Forelimb muscle (tissue), 1 donor: ENCODE measurements around the gene FBXW8. TPM values are rescaled to one million over a fixed set of nuclear protein-coding genes. Genes with fewer than 3 reads are reported as not detected.

Experiments used
- DNase-seq: peaks from one replicate; pipeline ENCODE4 v3.0.0-alpha.2; 2013; ENCODE audit warnings: low read depth
- polyA plus RNA-seq: library from polyadenylated mRNA; unstranded; fragments of 120-200 nt; gene quantifications from one replicate; pipeline ENCODE4 v1.2.1, GENCODE V29; 2013; ENCODE audit not compliant: insufficient read length

Gene FBXW8
- polyA plus RNA-seq, 1 donor = 13.3 TPM

DNA sequence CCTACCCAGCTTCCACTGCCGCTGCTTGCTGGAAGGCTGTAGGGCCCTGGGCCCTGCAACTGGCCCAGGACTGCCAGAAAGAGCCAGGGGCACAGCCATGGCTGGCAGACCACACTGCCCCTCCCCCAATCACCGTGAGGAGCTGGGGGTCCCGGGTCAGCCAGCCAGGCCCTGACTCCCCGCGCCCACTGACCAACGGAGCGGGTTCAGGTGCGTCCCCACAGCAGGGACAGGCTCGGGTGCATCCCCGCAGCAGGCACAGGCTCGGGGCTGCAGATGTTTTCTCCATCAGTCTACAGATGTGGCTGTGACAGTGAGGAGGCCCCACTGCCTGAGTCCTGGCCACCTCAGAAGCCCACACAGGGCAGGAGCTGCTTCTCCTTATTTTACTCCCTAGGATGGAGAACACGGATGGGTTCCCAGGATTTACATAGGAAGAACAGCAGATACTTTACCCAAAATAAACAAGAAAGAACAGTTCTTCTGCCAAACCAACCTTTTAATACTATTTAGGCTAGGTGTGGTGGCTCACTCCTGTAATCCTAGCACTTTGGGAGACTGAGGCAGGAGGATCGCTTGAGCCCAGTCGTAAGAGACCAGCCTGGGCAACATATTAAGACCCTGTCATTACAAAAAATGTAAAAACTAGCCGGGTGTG is 127.4 kb downstream of the FBXW8 start:
- no peak for DNase-seq

DNA sequence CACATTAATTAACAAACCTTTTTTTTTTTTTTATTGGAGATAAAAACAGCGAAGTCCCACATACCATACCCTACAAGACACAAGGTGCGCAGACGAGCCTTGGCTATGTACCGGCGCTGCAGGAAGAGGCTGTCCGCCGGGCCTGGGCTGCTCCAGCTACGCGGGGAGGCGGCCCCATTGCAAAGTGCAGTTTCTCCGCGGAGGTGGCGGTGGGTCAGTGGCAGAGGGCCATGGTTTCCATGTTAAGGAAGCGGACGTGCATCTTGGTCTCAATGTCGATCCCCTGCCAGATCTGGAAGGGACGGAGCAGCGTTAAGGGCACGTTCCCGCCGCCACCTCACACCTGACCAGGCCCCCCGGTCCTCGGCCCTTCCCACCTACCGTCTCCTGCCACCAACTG is 128.2 kb downstream of the FBXW8 start:
- no peak for DNase-seq

DNA sequence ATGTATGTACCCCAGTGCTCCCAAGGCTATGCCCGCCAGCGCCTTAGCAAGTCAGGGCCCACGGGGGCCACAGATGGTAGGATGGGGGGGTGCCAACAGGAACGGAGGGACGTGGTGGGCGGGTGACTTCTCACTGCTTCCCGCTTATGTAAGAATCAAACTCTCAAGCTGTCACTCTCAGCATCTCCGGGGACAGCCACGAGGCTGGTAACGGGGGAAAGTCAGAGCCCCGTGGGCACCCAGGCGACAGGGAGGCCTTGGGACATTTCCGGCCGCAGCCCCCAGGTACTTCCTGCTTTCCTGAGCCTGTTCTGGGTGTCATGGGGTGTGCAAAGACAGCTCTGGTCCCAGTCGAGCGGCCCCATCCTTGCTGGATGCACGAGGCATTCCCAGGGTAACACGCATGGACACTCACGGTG is 129.2 kb downstream of the FBXW8 start:
- no peak for DNase-seq

DNA sequence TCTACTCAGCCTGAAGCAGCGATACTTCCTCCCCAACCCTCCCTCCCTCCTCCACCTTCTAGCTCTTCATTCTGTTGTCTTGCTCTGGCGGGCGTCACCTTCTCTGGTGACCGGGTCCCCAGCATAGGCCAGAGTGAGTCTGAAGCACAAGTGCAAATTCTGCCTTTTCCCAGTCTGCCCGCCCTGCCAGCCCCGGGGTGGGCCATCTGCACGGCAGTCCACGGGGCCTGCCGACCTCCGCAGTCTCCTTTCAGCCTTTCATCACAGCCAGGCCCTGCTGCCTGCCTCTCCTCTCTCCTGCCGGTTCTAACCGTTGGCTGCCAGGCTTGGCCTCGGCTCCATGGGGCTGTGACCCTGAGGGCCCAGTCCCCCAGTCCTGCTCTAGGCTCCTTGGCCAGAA is 129.7 kb downstream of the FBXW8 start:
- DNase-seq = no peak

DNA sequence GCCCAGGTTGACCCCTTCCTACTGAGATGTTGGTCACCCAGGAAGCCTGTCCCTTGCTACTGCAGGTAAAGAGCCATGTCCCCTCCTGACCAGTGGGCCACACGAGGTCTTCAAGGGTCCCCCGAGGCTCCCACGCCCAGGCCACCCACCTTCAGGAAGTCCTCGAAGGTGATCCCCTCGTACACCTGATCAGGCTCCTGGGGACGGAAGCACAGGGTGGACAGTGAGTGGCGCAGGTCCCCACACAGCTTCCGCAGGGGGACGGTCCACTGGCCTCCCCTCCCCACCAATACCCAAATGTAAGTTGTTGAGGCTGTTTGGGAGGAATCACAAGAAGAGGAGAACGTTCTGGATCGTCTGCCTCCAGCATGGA is 131.0 kb downstream of the FBXW8 start:
- DNase-seq = no peak

DNA sequence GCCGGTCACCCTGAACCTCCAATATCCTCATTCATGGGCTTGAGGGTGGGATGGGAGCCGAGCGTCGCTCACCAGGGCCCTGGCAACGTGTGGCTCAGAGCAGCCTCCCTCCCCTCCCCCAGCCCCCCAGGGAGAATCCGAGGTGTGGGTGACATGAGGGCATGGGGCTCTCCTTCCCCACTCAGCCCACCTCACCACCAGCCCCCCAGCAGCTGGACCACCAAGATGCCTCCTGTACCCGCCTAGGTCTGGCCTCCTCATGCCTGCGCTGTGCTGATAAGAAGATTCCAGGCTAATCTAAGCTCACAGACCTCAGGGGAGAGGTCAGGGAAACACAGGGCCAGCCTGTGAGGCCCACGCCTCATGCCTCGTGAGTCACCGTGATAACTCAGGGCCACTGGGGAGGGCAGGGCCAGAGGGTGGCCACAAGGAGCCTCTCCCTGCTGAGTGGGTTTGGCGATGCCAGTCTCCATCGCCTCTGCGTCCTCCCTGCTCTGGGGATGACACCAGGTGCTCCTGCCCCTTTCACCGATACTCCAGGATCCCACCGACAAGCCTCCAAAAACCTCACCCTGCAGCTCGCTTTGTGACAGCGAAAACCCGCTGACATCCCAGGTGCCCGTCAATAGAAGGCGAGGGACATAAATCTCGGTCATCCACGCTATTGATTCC is 131.6 kb downstream of the FBXW8 start:
- DNase-seq = no peak

DNA sequence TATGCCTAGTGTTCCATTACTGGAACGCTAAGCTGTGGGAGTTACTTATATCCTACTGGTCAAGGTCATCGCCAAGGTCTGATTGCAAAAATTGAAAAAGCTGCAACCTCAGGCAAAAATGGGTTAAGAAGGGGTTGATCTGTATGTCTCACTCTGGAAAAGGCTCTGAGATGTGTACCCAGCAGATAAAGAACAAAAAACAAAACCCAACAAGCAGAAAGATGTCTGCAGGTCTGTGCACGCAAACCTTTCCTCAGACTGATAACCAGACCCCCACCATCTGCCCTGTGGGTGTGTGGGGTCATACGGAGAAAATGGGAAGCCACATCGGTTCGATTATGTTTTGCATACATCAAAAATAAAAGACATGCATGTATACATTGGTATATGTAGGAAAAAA is 132.1 kb downstream of the FBXW8 start:
- no peak for DNase-seq

DNA sequence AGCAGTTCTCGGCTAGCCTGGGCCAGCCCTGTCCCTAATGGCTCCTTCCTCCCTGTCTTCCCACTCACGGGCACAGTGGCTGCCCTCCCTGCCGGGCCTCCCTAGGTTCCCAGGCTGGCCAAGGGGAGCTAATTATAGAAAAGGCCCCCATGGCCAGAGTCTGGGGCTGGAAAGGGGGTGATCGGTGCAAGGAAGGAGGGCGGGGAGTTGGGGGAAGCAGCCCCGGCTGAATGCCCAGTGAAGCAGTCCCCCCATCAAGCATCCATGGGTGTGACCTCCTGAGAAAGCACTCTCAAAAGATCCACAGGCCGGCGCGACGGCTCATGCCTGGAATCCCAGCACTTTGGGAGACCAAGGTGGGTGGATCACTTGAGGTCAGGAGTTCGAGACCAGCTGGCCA is 133.6 kb downstream of the FBXW8 start:
- DNase-seq = no peak

DNA sequence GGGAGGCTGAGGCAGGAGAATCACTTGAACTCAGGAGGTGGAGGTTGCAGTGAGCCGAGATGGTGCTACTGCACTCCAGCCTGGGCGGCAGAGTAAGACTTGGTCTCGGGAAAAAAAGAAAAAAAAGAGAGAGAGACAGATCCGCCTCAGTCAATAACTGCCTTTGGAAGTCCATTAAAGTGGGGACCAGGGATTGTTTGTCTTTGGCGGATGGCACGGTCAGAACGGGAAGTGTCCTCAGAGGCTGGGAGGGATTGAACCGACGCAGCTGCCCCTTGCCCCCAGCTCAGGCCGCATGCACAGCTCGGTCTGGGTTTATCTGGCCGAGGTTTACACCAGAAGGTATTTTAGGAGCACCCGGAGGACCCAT is 134.0 kb downstream of the FBXW8 start:
- DNase-seq = no peak

DNA sequence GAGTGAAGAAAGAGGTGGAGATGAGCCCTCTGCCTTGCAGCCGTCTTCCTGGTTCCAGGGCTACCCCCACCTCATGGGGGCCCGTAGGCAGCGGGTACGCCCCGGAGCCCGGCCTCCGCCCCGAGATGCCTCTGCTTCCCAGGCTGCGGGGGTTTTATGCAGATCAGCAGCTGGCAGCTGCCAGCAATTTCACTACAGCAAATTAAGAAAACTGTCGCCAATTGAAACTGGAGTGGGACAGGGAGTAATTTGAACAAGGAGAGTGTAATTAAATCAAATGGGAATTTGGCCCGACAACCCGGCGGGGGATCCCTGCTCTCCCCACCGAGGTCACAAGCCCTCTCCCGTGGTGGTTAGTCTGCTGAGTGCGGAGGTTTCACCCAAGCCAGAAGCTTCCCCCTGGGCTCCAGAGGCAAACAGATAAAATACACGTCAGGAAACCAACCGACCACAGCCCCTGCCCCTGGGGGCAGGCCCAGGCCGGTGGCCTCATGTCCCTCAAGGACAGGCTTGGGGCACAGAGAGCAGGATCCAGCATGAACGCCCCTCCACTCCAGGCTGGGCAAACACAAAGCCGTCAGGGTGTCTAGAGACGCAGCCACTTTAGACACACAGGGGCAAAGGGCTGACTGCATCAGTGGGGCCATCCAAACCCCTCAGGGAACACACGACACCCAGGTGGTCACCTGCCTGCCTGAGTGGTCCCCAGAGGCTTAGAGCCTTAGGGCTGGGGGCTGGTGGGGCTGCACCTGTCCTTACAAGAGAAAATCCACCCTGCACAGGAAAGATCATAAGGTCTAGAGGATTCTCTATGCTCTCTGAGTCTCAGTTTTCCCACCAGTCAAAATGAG is 134.6 kb downstream of the FBXW8 start:
- no peak for DNase-seq

DNA sequence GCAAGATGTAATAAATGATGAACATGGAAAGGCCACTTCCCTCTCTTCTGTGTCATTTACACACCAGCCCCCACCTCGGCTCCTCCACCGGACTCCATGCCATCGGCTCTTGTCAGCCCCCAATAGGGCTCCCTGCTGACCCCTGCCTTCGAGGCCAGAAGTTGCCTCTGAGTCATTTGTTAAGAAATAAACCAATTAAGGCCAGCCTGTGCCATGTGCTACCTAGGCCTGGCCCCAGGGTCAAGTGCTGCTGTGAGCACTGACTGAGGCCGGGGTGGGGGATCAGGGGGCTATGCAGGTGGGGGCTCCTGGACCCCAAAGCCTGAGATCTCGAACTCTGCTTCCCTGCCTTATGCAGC is 135.2 kb downstream of the FBXW8 start:
- no peak for DNase-seq

DNA sequence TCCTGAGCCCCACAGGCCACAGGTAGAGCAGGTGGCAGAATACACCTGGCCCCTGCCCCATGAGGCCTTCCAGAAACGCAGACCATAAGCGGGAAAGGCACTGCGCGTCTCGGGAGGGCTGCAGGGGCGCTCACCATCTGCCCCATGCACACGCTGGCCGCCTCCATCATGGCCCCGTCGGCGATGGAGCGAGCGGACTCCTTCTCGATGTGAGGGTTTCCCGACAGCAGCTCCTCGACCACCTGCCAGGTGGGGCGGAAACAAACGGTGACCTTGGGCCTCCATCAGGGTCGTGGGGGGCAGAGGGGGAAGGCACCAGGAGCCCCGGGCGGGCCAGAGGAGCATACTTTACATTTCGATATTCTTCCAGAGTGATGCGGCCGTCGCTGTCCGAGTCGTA is 135.7 kb downstream of the FBXW8 start:
- DNase-seq = no peak

DNA sequence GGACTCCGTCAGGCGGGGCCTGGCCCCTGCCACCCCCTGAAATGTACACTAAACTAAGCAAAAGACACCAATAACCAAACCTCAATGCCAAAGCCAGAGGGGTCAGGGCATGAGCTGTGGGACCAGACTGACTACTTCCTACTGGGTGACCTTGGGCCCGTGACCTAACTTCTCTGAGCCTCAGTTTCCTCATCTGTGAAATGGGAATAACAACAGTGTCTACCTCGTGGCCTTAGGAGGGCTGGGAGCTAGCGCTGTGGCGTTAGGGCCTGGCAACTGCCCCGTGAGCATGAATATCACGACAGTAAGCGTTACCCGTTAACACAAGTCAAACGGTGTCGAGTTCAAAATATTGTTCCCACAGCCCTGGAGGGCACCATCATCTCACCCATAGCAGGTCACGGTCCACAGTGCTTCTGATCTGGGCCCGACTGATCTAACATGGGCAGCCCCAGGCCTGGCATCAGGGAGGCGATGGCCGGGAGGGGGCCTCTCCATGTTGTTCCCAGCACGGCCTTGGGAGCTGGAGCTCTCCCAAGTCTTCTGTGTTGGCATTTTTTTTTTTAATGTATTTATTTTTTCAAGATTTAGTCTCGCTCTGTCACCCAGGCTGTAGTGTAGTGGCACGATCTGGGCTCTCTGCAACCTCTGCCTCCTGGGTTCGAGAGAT is 136.2 kb downstream of the FBXW8 start:
- no peak for DNase-seq

DNA sequence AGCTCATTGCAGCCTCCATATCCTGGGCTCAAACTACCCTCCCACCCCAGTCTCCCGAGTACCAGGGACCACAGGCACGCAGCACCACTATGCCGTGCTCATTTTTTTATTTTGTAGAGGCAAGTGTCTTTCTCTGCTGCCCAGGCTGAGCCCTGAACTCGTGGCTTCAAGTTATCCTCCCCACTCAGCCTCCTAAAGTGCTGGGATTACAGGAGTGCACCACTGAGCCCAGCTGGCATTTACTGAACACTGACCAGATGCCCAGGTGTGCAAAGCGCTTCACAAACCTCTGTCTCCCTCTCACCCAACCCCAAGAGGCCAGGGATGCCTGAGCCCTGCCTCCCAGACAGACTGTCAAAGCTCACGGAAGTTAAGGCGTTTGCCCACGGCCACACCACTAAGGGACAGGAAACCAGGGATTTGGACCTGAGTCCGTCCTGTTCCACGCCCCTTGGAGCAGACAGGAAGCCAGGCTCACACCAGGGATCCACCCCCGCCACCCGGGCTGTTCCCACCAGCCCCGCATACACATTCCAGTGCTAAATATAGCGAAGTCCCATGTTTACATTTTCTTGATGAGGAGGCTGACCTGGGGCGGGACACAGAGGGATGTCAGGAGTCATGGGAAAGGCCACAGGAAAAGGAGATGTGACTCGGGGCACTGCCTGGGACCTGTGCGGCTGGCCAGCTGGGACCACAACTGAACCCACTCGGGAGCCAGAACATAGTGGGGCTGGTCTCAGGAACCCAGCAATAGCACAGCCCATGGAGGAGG is 137.2 kb downstream of the FBXW8 start:
- no peak for DNase-seq

DNA sequence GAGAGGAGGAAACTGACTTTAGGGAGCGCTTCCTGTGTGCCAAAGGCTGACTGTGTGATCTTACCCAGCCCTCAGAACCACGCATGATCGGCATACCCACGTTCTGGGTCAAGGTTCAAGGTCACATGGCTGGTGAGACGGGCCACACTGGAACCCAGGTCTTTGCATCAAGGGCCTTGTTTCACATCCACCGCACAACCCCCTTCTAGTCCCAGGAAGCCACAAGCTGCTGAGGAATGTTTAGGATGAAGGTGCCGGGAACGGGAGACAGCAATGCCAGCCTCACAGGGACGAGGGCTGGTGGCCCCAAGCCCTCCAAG is 137.8 kb downstream of the FBXW8 start:
- no peak for DNase-seq

DNA sequence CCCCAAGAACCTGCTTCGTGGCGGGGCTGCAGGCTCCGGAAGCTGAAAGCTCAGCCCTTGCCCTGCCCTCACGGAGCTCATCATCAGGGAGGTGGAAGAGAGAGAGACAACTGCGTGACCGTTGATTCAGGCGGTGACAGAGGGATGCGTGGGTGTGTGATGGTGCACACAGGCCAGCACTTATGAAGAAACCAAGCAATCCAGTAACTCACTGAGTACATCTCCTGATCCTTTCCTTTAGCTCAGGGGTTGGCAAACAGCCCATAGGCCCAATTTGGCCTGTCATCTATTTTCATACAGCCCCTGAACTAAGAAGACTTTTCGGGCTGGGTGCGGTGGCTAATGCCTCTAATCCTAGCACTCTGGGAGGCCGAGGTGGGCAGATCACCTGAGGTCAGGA is 138.5 kb downstream of the FBXW8 start:
- no peak for DNase-seq

DNA sequence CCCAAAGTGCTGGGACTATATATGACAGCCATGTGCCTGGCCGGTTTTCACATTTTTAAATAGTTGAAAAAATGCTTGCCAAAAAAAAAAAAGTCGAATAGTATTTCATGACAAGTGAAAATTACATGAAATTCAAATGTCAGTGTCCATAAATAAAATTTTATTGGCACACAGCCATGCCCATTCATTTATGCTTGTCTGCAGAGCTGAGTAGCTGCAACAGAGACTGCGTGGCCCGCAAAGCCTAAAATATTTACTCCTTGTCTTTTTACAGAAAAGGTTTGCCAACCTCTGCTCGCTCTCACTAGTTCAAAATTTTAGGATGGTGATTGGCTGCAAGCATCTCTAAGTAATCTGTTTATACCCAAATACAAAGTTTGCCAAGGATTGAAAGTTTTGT is 139.3 kb downstream of the FBXW8 start:
- DNase-seq = no peak

DNA sequence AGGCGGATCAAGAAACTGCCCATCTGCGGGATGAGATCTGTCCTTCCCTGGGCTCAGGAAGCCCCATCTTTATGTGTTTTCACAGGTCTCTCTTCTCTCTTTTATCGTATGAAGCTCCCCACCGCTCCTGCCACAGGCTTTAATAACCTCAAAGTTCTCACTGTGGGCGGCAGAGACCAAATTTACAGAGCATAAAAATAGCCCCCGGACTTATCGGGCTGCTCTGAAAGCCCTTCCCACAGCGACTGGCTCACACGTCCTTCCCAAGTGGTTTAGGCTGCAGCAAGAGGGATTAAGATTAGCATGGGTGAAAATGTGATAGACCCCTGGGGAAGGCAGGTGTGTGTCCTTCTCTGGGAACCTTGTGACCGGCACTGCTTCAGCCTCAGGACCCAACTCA is 140.6 kb downstream of the FBXW8 start:
- DNase-seq = no peak

DNA sequence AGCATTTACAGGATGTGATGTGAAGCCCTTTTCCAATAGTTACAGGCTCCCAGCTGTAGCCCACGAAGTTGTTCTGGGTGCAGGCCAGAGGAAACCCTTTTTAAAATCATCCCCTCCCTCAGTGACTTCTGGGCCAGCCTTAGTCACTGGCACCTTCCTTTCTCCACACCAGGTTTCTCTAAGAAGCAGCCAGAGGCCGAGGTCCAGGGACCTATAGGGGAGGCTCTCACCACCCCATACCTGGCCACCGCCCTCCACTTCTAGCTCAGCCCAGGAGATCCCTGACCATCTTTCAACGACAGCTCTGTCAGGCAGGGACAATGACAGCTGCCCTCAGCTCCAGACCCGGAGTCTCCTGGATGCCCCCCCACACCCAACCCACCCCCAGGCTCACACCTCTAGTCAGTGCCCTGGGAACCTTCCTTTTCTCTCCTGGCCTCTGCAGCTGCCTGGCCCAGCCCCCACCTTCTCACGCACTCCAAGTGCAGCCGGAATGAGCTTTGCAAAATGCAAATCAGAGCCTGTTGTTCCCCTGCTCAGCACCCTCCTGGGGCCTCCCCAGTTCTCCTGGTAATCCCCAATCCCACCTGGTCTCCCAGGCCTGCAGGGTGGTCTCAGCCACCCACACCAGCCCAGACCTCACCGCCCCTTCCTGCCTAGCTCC is 141.8 kb downstream of the FBXW8 start:
- DNase-seq = no peak

DNA sequence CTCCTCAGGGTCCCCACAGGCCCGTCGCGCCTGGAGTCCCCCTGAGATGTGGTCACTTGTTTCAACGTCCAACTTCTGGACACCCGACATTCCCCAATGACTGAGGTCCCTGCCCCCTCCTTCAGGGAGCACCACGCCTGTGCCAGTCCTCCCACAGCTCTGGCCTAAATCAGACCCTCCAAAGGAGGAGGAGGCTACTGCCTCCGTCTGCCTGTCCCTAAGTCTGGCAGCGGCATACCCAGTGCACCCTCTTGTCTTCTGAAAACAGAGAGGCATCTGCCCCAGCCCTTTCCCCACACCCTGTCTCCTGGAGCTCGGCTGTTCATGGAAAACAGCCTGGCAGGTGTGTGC is 142.3 kb downstream of the FBXW8 start:
- DNase-seq = no peak

DNA sequence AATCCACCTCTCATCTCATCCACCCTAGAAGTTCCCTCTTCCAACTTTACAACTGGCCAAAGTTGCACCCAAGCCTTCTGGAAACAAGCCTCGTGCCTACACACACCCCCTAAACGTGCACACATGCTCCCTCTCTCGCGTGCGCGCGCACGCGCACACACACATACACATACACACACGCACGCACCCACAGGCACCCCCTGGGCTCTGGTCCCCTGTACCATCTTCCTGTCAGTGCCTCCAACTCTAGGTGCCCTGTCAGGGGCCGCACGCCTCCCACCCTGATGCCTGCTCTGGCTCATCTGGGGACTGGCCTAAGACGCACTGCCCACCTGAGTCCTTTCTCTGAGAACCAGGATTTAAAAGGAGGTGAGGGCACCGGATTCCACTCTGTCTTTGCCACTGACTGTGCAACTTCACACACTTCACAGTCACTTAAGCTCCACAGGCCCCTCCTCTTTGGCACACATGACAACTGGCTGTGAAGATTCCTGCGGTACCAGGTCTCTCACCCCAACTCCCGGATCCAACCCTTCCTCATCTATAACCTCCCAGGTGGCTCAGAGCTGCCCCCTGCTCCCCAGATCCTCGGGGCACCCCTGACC is 142.9 kb downstream of the FBXW8 start:
- DNase-seq = no peak
